Measurements from ENCODE around the gene ITGB4.

Gene ITGB4

GRCh38 chr17:75799402-75799801, 78.1 kb downstream of the ITGB4 start:
- H3K27ac ChIP-seq = no peak overlapping the region
- TF ChIP-seq, protein P1, sequence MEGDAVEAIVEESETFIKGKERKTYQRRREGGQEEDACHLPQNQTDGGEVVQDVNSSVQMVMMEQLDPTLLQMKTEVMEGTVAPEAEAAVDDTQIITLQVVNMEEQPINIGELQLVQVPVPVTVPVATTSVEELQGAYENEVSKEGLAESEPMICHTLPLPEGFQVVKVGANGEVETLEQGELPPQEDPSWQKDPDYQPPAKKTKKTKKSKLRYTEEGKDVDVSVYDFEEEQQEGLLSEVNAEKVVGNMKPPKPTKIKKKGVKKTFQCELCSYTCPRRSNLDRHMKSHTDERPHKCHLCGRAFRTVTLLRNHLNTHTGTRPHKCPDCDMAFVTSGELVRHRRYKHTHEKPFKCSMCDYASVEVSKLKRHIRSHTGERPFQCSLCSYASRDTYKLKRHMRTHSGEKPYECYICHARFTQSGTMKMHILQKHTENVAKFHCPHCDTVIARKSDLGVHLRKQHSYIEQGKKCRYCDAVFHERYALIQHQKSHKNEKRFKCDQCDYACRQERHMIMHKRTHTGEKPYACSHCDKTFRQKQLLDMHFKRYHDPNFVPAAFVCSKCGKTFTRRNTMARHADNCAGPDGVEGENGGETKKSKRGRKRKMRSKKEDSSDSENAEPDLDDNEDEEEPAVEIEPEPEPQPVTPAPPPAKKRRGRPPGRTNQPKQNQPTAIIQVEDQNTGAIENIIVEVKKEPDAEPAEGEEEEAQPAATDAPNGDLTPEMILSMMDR (conservative IDR thresholded peaks at IDR 0.05) = no peak

- no peak overlapping the region for H3K27ac ChIP-seq
- TF ChIP-seq, protein P1 (conservative IDR thresholded peaks at IDR 0.05) = no peak
Observed at GRCh38 chr17:75803883-75804282, 82.6 kb downstream of the ITGB4 start.

DNA sequence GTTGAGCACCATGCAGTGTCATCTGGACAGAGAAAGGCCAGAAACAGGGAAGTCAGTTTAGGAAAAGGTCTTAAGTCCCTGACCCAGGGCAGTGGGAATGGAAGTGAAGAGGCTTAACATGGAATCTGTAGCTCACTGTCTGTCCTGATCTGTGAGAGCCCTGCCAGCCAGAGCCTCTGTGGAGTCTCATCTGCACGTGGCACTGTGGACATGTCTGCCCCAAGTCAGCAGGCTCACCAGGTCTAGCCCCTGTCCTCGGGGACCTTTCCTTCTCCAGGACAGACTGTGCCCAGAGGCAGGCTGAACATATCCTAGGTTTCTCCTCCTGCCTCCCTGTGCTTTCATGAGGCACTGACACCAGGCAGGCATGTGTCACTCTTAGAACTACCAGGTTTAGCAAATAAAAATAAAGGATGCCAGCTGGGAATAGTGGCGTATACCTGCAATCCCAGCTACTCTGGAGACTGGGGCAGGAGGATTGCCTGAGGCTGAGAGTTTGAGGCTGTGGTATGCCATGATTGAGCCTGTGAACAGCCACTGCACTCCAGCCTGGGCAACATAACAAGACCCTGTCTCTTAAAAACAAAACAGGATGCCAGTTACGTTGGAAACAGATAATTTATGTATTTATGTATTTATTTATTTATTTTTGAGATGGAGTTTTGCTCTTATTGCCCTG, 85.7 kb downstream of the ITGB4 start:
- TF ChIP-seq, protein P1 (conservative IDR thresholded peaks at IDR 0.05) = no peak
- H3K27ac ChIP-seq = no peak overlapping the region

Measured in VCaP (cell line).